Measurements from ENCODE around the gene CLDN11.
A peak's percentile ranks its signal among the peaks of the same experiment; 100 is the strongest.

The CLDN11 gene

GRCh38 chr3:170418422-170419398 lies at the start of gene CLDN11:
TSS of gene CLDN11 (plus strand) at chr3:170418868. CDS start at chr3:170419067, 199 bp downstream.
- no peak for DNase-seq

DNA sequence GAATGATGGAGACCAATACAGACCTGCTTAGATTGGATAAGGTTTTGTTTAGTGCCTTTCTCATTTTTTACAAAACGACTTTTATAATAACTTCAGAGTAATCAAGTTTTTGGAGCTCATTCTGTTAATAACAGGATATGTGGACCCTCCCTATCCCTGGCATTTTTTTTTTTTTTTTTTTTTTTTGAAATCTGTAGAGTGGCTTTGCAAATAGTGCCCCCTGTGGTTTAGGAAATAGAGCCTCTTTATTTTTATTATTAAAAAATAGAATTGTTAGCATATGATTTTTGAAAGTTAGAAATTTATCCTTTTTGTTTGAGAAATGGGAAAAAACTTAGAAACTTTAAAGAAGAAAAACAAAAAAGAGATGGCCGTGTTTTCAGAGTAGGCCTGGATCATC lies 49.7 kb upstream of the CLDN11 start:
- DNase-seq: no peak

GRCh38 chr3:170372190-170372879 lies 46.3 kb upstream of the CLDN11 start:
- DNase-seq: no peak

- DNase-seq: peak; percentile 15
Measured at GRCh38 chr3:170383567-170383966, 35.1 kb upstream of the CLDN11 start.

GRCh38 chr3:170386468-170386867 lies 32.2 kb upstream of the CLDN11 start:
- no peak for DNase-seq

GRCh38 chr3:170387950-170388349 lies 30.7 kb upstream of the CLDN11 start:
- no peak for DNase-seq

GRCh38 chr3:170391108-170391507 lies 27.6 kb upstream of the CLDN11 start:
- no peak for DNase-seq

DNA sequence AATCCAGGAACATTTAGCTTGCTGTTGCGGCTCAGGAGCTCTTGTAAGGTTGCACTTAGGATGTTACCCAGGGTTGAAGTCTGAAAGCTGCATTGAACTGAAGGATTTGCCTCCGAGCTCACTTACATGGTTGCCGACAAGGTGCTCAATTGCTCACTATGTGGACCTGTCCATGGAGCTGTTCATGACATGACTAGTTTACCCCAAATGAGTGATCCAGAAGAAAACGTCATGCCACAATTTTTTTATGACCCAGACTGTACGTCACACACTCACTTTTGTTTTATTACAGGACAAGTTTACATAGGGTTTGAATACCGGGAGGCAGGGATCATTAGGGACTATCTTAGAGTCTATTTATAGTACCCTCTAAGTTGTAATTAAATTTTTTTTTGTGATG lies 21.0 kb upstream of the CLDN11 start:
- DNase-seq: no peak

DNA sequence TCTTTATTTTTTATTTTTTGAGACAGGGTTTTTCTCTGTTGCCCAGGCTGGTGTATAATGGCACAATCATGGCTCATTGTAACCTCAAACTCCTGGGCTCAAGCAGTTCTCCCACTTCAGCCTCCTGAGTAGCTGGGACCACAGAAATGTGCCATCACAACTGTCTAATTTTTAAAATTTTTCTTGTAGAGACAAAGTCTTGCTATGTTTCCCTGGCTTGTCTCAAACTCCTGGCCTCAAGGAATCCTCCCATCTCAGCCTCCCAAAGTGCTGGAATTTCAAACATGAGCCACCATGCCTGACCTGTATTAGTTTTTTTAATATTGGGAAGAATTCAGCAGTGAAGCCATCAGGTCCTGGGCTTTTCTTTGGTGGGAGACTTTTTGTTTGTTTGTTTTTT lies 13.6 kb upstream of the CLDN11 start:
- no peak for DNase-seq

DNA sequence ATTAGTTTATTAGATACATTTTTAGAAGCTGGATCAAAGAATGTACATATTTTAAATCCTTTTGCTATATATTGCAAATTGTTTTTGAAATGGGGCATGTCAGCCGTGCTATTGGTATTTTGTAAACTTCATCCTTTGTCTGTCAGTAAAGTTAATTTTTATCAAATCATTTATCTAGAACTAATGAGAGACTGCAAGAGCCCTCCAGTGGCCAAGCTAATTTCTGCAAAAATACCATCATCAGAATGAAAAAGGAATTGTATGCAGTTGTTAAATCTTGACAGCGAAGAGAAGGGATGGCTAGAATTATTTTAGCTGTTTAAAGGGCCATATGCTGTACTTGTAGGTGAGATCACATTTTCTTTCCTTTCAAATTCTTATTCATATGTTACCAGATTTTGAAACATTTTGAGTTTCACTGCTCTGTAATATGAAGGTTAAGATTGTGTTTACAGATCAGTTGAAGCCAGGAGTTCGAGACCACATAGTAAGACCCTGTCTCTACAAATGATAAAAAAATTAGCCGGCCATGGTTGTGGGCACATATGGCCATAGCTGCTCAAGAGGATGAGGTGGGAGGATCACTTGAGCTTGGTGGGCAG lies 8.1 kb upstream of the CLDN11 start:
- DNase-seq: no peak

- DNase-seq: no peak
Measured at GRCh38 chr3:170413291-170413690, 5.4 kb upstream of the CLDN11 start.

- peak; percentile 78 for DNase-seq
Measured at GRCh38 chr3:170414202-170414663, 4.4 kb upstream of the CLDN11 start.

DNA sequence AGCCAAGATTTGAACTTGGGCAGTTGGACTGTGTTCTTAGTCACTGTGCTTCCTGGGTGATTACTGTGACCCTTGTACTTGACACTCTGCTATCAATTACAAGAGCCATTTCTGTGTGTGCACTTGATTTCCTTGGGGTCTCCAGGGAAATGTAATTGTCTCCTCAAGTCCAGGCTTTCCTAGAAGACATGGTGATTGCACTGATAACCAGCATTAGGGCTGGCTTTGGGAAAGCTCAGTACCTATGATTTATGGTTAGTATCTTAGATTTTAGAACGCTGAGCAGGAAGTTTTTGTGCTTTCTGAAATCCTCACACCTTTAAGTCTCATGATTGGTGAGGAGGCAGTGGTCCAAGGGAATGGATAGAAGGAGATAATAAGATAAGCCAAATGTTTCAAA lies 1.6 kb upstream of the CLDN11 start:
- DNase-seq: no peak

DNA sequence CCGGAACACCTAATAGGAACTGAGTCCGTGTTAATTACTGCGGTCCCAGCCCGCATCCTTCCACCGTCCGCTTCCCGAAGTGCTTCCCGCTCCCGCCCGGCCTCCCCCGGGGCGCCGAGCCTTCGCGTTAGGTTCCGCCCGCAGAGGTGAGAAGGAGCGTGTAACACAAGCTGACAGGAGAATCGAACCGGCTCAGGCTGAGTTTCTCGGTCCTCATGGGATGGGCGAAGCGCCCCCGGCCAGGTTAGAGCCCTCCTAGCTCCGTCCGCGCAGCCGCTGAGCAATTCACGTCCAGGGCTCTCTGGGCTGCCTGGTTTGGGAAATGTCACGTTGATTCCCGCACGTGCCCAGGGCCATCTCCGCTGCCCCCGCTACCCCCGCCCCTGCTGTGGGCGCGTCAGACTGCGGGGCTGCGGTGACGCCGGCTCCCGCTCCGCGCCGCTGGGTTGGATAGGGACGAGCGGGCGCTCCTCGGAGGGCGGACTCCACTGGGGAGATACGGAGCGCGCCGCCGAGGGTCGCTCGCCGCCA lies 954 bp downstream of the CLDN11 start:
- no peak for DNase-seq

DNA sequence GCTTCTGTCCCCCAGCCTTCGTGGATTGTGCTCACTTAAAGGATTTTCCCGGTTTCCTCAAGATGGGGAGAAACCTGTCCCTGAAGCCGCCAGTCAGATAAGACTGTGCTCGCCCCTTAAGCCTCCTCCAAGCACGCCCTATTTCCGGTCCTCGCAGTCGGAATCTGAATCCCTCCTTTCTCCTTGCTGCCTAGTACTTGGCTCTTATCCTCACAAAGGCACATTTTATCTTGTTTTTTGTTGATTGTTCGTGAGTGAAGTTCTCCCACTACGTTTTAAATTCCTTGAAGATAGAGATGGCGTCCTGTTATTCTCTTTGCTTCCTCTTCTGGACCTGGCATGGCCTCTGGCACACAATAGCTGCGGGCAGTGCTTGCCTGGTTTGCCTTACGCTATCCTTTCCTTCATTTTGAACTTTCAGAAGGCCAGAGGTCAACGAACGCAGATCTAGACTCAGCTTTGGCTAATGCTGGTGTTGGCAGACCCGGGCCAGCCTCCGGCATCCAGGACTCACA lies 1.7 kb downstream of the CLDN11 start:
- DNase-seq: no peak

DNA sequence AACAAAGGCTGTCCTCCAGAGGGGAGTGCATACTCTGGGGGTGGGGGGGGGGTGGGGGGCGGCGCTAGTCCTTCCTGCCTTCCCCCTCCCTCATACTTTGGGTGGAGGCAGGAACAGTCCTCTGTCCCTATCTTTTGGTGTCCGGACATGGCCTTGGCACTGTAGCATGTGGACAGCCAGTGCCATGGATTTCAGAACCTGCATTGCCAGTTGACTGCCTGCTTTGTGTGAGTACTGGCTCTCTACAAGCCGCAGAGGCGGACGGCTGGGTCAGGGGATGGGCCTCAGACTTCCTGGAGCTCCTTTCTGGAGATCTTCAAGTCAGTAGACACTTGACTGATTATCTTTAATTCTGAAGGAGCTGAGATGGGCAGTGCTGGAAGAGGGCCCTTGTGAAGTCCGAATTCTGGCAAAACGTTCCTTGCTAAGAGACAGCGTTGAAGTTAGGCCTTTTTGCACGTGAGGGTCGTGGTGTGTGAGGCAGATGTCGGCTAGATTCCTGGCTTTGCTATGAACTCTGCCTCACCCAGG lies 2.5 kb downstream of the CLDN11 start:
- DNase-seq: no peak

DNA sequence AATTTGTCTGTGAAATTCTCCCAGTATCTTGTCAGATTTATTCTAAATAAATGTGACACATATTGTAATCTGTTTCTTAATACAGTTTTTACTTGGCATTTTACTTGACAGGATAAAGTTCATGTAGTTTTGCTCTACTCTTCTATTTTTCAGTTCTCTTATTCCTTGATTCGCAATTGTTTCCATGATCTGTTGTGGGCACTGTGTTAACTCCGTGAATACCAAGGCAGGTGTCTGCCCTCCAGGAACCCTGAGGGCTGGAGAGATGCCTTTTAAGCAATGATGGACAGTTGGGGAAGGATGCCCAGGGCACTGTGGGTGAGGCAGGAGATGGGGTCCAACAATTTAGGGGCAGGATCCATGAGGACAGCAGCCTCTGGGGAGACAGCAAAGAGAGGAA lies 3.1 kb downstream of the CLDN11 start:
- no peak for DNase-seq

- DNase-seq: no peak
Measured at GRCh38 chr3:170423001-170423615, 4.4 kb downstream of the CLDN11 start.

- DNase-seq: no peak
Measured at GRCh38 chr3:170424879-170425278, 6.2 kb downstream of the CLDN11 start.

DNA sequence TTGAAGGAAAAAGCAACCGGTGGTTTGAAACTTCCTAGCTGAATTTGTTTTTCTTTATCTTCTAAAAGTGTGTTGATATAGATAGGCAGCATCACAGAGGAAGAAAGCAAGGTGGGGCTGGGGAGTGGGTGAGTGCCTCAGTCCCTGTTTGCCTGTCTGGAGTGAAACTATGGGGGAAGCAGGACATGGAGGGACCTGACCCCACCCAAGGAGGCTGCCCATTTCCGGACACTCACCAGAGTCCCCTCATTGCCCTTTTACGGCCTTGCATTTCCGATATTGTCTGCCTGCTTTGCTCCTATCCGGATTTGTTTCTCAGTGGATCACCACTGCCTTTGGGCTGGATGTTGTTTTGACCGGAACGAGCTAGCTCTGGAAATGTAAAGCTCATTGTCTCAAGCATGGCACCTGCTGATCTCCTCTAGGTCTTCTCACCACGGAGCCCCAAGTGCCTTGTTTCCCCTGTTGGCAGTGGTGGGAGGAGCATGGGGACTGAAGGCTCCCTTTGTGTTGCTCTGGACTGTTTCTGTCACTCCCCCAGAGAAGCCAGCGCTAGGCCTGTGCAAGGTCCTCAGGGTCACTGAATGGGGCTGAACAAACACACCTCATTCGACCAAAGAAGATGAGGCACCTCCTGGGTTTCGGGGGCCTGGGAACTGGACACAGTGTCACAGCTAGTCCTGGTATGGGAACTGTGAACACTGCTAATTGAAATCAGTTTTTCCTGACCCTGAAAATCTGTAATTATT lies 7.0 kb downstream of the CLDN11 start:
- no peak for DNase-seq

DNA sequence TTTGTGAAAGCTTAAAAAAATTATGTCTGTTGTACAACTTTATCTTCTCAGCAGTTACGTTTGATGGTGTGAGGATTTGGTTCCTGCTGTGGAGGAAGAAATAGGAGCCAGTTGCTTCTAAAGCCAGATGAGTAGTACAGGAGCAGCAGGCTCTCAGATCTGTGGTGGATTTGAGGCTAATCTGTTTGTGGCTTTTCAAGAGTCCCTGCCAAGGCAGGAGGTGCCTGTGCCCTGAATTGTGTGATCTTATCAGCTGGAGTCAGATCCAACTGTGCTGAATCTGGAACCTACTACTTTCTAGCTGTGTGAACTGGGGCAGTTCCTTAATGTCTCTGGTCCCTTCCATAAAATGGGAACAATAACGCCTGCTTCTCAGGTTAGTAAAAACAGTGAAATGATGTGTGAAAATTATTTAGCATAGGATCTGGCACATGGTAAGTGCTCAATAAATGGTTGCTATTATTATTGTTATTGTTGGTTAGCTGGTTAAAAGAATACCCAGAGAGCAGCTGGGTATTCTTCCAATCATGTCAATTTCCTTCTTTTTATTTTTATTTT lies 7.7 kb downstream of the CLDN11 start:
- DNase-seq: no peak
